Activated T-cell treated with anti-CD3 and anti-CD28 coated beads, Interleukin-2, amount 50 U/mL, for 48 hours (primary cell): ENCODE data around the gene NRG2.

Experiments used
- DNase-seq, 2 experiments: peaks; one replicate each; pipeline ENCODE4 v3.0.0-alpha.2; 2020

Gene NRG2

DNA sequence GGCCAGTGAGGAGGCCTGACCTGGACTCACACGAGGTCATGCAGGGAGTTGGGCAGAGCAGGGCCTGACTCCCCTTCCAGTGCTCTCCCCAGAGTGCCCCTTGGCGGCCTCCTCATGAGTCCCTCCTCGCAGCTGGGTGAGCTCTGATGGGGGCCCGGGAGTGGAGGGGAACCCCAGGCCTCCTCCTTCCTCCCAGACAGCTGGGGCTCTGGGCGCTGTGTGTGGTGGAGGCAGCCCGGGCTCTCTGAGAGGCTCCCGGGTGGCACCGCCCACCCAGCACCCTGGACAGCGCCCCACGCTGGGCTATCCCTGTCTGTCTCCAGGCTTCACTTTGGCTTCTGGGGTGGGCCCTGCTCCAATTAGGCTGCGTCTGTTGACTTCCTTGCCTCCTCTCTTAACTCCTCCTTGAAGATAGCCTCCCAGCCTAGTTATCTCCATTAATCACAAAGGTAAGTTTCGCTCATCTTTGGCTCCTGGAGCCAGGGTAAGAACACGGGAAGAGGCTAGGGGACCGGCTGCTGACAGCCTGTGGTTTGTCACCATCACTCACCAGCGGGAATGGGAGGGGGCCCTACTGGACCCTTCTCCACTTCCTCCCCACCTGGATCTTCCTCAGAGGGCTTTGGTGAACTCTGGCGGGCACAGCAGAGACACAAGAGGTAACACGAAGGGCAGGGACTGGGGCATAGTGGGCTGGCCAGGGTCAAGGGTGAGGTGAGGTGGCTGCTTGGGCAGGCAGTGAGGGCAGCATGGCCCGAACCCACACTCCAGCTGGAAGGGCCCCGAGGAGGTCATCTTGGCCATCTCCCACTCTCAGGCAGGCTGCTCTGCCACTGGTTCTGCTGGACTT lies 234.4 kb downstream of the NRG2 start:
- peak; percentile 50 to 57 for DNase-seq

DNA sequence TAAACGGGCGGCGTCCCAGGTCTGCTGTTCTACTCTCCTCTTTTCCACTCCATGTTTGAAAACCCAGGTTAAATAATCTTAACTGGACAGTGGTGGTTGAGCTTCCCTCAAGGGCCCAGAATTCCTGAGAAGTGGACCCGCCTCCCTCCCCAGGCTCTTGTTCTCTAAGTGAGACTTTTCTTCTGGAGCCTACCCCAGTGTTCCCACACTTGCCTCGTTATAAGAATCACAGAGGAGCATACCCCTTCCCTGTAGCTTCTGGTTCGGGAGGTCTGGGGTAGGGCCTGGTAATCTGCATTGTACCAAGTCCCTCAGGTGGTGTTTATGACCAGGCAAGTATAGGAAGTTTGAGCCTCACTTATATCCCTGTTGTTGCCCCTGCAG lies 235.5 kb downstream of the NRG2 start:
- no peak for DNase-seq

DNA sequence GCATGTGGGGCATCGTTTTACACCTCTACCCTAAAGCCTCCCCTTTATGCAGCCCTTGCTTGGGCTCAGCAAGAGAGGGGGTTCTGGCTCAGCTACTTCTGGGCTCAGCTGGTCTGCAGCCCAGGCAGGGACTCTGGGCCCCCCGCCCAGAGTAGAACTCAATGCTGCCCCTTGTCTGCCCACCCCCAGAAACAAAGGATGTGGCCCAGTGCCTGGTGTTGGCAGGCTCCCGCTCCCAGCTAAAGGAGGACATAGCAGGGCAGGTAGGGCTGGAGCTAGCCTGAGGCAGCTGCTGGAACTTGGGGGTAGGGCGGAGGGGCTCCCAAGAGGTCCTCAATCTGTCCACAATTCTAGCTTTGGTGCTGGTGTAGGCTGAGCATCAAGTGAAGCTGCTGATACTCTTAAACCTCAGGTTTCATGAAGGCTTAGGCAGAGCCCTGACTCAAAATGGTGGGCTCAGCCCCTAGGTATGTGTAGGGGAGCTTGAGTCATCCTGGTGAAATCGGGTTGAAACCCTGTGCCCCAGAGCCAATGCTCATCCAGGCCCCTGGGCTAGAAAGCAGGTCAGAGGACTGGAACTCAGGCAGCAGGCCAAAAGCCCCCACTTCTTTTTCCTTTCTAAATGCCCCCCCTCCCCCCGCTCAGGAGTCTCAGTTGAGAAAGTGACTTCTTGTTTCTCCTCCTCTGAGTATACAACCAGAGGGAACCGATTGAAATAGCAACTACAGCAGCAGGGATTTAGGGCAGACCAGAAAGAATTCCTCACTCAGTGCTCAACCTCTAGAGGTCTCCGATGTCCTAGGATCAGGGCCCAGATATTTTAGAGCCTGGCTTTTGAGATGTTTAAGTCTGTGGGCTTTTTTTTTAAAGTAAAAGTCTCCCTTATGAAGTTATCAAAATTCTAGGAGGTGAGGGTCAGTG lies 236.1 kb downstream of the NRG2 start:
- DNase-seq = no peak

GRCh38 chr5:139806111-139806510 lies 237.0 kb downstream of the NRG2 start:
- DNase-seq = no peak

- DNase-seq = no peak
These were observed 237.6 kb downstream of the NRG2 start for GRCh38 chr5:139805545-139805944.

GRCh38 chr5:139804800-139805397 lies 238.2 kb downstream of the NRG2 start:
- no peak for DNase-seq

GRCh38 chr5:139803978-139804377 lies 239.1 kb downstream of the NRG2 start:
- no peak for DNase-seq

DNA sequence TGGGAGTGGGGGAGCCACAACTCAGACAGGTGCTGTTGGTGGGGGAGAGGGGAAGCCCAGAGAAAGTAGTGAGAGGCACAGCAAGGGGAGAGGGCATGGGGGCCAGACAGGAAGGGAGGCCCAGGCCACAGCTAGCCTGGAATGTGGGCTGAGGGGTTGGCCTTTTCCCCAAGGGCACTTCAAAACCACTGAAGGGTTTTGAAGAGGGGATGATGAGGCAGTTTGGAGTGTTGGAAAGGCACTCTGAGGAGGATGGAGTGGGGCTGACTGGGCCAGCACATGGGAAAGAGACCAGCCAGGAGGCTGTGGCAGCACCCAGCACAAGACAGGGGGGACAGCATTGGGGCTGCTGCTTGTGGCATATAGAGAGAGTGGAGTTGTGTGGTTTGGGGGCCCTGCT lies 243.7 kb downstream of the NRG2 start:
- DNase-seq = no peak

DNA sequence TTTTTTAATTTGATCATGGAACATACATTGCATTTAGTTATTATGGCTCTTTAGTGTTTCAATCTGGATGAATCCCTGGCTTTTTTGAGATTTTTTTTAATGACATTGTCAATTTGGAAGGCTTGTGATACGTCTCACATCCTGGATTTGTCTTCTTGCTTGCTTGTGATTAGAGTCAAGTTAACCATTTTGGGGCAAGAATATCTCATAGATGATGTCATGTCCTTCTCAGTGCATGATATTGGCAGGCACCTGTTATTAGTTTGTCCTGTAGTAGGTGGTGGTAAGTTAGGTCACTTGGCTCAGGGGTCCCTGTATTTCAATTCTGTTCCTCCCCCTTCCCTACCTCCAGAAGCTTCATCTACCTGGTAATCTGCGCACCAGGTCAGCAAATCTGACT lies 244.2 kb downstream of the NRG2 start:
- no peak for DNase-seq

GRCh38 chr5:139797856-139798510 lies 245.1 kb downstream of the NRG2 start:
- DNase-seq = no peak

GRCh38 chr5:139797335-139797734 lies 245.8 kb downstream of the NRG2 start:
- no peak for DNase-seq
